GM19455 (cell line): ENCODE results near the gene ENO4.

Experiments
- ATAC-seq: cut with Tn5 transposase; IDR thresholded peaks from one replicate; pipeline ENCODE4 v1.9.1; 2021; ENCODE audit not compliant: unreplicated experiment

Gene ENO4

GRCh38 chr10:116868198-116868676 is 18.9 kb downstream of the ENO4 start:
- ATAC-seq = no peak

DNA sequence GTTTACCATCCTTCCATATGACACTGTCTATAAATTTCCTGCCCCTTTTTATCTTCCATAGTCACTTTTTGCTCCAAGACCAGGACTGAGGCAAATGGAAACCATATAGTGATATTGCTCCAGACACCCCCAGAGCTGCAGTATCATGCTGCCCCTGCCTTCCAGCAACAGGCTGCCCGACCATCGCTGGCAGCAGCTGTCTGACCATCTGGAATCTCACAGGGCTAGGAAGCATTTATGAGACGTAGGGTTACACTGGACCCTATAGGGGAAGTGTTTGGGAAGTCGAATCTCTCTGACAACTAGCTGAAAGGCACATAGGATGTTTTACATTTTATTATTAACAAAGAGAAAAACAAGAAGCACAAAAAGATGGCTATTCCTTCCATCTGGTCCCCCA is 19.4 kb downstream of the ENO4 start:
- ATAC-seq = no peak

DNA sequence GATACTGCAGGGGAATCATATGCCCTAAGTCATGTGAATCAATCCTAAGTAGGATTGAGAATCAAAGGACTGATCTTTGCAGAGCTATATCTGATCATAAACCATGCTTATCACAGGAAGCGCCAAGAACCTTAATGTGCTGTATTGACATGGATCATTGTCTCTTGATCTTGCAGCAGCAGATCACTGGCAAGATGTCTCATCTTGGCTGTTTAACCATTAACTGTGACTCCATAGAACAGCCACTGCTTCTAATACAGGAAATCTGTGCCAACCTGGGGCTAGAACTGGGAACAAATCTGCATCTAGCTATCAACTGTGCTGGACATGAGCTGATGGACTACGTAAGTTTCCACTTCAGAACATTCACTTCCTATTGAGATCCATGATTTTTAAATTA is 21.6 kb downstream of the ENO4 start:
- ATAC-seq = no peak

DNA sequence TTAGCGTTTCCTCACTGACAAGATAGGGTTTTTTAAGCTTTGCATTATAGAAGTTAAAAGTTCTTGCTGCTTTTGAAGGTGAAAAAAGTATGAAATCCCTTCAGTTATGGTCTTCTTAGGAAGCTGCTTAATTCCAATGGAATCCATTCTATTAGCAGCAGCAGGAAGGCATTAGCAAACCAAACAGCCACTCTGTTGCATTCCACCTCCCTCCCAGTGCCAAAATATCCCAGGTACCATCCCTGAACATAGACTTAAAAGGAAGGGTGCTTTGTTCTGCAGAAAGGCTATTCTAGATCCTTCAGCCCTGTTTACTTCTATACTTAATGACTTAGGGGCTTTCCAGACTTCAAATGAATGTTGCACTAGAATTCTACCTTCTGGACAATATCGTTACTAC is 23.8 kb downstream of the ENO4 start:
- no peak for ATAC-seq

DNA sequence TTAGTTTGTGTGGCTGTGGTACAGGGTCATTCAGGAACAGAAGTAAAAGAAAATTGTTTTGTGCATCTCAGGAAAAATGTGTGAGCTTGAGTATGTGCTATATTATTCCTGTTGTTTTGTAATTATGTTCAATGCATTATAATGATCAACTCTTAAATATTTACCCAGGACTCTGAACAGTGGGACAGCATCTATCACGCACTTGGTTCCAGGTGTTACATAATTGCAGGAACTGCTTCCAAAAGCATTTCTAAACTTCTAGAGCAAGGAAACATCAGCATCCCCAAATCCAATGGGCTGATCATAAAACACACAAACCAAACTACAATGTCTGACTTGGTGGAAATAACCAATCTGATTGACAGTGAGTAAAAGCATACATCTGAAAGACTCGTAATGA is 26.6 kb downstream of the ENO4 start:
- ATAC-seq = no peak

DNA sequence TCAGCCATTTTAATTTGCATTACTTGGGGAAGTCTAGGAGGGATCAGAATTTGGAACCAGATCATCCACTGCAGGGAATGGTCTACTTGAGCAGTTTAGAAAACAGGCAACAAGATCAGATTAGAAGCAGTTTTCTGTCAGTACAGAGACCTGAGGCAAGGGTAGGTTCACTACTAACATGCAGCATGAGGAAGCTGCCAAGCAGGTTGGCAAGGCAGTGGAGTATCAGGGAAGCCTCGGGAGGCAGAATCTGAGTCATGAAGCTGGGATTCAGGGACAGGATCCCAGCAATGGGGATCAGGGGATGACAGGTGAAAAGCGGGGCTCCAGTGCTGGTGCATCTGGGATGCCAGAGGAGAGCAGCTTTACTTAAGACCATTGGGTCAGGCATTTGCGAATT is 28.1 kb downstream of the ENO4 start:
- no peak for ATAC-seq

DNA sequence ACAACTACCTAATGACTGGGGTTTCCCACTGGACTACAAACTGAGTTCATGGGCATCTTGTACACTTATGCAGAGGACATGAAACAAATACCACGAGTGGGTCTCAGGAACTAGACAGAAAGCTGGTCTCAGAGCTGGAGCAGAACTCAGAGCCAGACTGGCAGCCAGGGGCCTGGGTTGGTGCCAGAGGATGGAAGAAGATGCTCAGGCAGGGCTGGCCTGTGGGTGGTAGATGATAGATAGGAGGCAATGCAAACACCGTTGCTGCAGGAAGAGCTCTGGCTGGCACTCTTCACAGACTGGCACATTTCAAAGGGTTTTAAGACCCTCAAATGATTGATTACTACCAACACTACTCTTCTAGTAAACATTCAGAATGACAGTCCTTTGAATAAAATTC is 28.8 kb downstream of the ENO4 start:
- no peak for ATAC-seq

GRCh38 chr10:116879817-116880216 is 30.5 kb downstream of the ENO4 start:
- no peak for ATAC-seq

GRCh38 chr10:116880716-116881482 is 31.6 kb downstream of the ENO4 start:
- no peak for ATAC-seq

DNA sequence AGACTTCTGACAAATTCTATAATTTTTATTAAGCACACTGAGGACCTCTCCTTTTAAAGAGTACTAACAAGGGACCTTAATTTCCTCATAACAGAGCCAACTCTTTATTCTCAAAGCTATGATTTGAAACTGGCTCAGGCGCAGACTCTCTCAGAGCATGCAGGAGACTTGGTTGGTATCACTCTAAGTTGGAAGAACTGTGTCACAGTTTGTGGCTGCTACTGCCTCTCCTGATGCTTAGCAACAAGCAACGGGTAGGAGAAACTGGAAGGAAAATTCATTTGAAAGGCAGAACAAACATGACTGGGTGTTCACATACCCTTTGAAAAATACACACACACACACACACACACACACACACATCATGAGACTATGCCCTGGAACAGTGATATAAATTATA is 33.3 kb downstream of the ENO4 start:
- no peak for ATAC-seq

DNA sequence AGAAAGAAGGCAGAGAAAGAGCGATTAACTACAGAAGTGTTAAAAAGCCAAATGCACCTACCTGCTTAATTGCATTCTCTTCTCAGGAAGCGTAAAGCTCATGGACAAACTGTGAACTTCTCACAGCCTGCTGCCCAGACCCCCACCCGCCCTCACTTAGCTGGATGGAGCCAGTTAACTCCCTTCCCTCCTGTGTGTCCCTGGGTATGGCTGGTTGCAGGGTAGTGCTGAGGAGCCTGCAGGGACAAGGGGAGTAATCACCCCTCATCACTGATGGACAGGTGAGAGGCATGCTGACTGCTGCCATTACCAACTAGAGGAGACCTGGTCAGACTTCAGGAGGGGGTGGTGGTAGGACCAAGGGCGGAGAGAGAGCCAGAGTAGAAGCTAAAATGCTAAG is 37.5 kb downstream of the ENO4 start:
- no peak for ATAC-seq

DNA sequence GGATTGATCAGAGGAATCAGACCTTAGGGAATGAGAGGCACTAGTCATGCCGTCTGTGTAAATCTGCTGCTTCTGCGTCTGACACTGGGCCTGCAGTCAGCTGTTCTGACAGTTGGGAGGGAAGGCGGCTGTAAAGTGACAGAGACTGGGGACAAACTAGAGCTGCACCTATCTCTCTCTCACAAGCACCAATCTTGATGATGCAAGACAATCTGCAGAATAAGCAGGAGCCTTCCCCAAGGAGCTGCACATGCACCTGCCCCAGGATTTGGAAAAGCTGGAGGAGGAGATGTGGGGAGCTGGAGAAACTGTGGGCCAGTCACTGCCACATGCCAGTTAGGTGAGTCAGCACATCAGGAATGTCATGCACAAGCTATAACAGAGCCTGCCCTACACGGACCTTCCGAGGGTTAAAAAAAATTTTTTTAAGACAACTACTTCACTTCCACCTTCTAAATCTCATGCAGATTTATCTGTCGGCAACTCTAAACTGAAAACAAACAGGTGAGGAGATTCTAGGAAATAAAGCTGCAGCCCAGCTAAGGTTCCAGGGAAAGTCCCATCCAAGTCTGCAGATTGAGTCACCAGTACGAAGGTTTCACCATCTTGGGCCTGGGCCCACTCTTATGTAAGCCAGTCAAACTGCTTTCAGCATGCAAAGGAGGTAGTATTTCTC is 39.2 kb downstream of the ENO4 start:
- ATAC-seq = no peak

GRCh38 chr10:116889066-116889465 is 39.8 kb downstream of the ENO4 start:
- no peak for ATAC-seq

DNA sequence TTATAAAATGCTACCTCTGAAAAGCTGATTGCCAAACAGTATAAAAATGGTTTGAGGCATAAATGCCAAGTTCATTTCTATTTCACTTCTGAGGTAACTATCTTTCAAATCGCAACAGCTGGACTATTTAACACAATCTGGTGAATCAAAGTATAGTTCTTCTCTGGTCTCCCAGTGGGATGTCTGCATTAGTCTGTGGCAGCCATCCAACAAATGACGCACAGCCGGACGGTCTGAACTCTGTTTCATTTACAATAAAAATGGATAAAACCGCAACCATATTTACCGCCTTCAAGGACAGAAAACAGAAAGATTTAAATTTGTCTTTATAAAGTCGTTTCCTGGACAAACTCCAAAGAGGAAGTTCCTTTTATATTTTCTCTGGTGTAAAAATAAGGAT is 41.9 kb downstream of the ENO4 start:
- ATAC-seq = no peak

- no peak for ATAC-seq
Measured at GRCh38 chr10:116892907-116893685, 43.8 kb downstream of the ENO4 start.

GRCh38 chr10:116893686-116894037 is 44.4 kb downstream of the ENO4 start:
- ATAC-seq = no peak

DNA sequence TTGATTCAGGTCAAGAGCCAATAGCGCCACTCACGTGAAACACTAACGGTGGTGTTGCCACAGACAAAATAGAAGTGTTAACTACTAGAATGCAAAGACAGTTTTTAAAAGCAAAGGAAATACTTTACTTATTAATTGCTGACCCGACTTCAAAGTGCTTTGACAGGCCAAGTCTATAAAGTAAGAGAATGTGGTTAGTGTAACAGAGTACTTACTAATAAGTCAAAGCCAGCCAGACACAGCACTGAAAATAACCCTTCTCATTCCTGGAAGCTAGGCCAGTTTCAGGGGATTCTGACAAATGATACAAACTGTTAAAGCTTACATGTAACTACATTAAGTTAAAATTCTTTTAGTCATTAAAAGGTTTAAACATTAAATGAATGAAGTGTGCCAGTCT is 50.3 kb downstream of the ENO4 start:
- no peak for ATAC-seq

- ATAC-seq = no peak
Measured at GRCh38 chr10:116905845-116906210, 56.5 kb downstream of the ENO4 start.

DNA sequence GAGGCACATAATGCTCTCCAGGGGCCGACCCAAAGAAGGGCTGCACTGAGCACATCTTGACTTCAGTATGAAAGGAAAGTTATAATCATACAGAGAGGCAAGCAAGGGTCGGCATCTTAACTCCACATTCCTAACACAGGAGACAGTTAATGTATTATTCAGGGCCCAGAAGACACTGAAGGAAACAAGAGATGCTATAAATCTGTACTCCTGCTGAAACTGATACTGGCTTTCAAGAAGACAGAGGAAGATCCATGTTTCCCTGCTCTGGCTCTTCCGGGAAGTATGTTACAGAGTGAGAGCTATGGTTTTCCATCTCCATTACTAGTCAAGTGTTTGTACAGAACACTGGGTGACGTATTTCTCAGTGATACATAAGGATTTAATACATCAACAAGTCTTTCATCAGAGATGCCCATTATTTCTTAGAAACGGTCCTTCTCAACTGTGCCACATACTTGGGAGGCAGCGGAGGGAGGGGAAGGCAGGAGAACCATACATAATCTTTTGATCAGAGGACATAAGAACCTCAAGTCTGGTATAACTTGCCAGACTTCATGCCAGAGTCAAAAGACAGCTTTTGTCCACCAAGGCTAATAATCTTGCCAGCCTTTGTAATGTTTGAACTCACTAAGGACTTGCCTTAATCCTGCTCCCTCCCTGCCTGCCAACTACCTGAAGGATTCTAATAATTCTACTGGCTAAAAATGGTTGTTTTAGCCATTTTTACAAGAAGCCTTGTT is 58.1 kb downstream of the ENO4 start:
- ATAC-seq = no peak

DNA sequence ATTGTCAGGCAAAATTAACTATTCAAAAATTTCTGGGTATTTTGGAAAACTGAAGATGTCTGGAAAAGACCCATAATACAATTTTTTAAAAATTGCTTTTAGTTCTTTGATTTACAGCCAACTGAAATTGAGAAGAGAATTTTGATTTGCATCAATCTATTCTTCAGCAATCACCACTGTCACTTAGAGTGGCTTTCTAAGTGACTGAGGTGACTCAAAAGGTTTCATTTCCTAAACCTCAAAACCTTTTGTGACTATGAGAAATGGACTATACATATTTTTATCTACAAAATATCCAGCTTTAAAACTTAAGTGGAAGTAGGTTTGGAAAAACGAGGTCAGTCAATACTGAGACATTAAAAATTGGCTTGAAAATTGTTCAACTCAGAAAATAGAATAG is 60.0 kb downstream of the ENO4 start:
- ATAC-seq = no peak

DNA sequence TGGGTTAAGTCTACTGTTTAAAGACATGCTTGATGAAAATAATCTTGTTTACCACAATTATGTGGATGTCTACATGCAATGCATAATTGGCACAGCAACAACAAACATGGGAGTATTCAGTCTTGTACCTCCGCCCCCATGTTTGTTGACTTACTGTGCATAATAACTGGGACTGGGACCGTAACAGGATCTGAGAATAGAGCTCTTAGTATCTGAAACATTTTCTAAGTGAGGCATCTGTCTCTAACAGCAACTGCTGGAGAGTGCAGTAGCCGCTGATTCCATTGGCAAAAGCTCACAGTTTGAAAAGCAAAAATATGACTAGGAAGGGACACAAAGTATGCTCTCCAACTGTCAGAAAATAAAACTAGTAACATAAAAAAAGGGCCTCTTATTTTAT is 61.6 kb downstream of the ENO4 start:
- no peak for ATAC-seq
